SK-N-SH (cell line): ENCODE data around the gene OR2V1. TPM values are rescaled to one million over a fixed set of nuclear protein-coding genes. Genes with fewer than 3 reads are reported as not detected.

Experiments
- CTCF ChIA-PET: fragments of 300-600, 350-600 bp; formaldehyde crosslinking; extraction: SDS; loops from one replicate; lab custom pipeline; 2021; lab: Yijun Ruan, JAX
- POLR2A ChIA-PET: fragments of 350-600 bp; sonication (Branson Sonifier 250); formaldehyde crosslinking; extraction: SDS; loops from one replicate; lab custom pipeline; 2020; ENCODE audit warnings: antibody characterized with exemption, inconsistent platforms; lab: Yijun Ruan, JAX
- DNase-seq: peaks from one replicate; pipeline ENCODE4 v3.0.0; 2012
- H2AFZ ChIP-seq: fragments of 200-600 bp; sonication (generic); 2 replicates; pipeline ENCODE4 v1.8.1; 2016; ENCODE audit warnings: antibody characterized with exemption, mild to moderate bottlenecking, low read depth
- H3F3A ChIP-seq: fragments of 200-600 bp; sonication (generic); replicated peaks from 2 replicates; pipeline ENCODE3; 2016; ENCODE audit warnings: antibody characterized with exemption, mild to moderate bottlenecking; ENCODE audit not compliant: insufficient read depth
- H3K27ac ChIP-seq, 2 experiments: fragments of 200-500 bp in 1 of 2; fragments of 200-600 bp in 1 of 2; sonication (Bioruptor generic) in 1 of 2; sonication (generic), shearing (Covaris generic) in 1 of 2; 2 replicates each; pipeline versions ENCODE4 v1.5.1 to v1.6.1; 2014 to 2016; ENCODE audit warnings: low read depth in 2 of 2, inconsistent platforms in 1 of 2, low read length in 1 of 2, mild to moderate bottlenecking in 1 of 2, mixed read lengths in 1 of 2
- H3K27me3 ChIP-seq: fragments of 200-600 bp; sonication (generic), shearing (Covaris generic); 2 replicates; pipeline ENCODE4 v1.6.1; 2016; ENCODE audit warnings: mixed run types; ENCODE audit not compliant: insufficient read depth
- H3K36me3 ChIP-seq, 2 experiments: fragments of 200-500 bp in 1 of 2; fragments of 200-600 bp in 1 of 2; sonication (Bioruptor generic) in 1 of 2; sonication (generic) in 1 of 2; replicated peaks in 1 of 2; 2 replicates each; pipeline versions ENCODE3 to v1.5.1; 2014 to 2016; ENCODE audit warnings: low read length in 1 of 2, mild to moderate bottlenecking in 1 of 2; ENCODE audit not compliant: insufficient read depth in 2 of 2, control insufficient read depth in 1 of 2
- H3K4me1 ChIP-seq, 2 experiments: fragments of 200-500 bp in 1 of 2; fragments of 200-600 bp in 1 of 2; sonication (Bioruptor generic) in 1 of 2; sonication (generic), shearing (Covaris generic) in 1 of 2; 2 replicates each; pipeline versions ENCODE4 v1.5.1 to v1.6.1; 2014 to 2016; ENCODE audit warnings: low read depth in 1 of 2, low read length in 1 of 2, mixed run types in 1 of 2; ENCODE audit not compliant: insufficient read depth in 2 of 2, control insufficient read depth in 1 of 2
- H3K4me2 ChIP-seq: fragments of 200-600 bp; sonication (generic), shearing (Covaris generic); 2 replicates; pipeline ENCODE4 v1.6.1; 2017; ENCODE audit warnings: mixed run types
- H3K4me3 ChIP-seq, 2 experiments: fragments of 200-500 bp in 1 of 2; fragments of 200-600 bp in 1 of 2; sonication (Bioruptor generic) in 1 of 2; sonication (generic), shearing (Covaris generic) in 1 of 2; 2 replicates each; pipeline versions ENCODE4 v1.5.1 to v1.8.1; 2014 to 2016; ENCODE audit warnings: low read depth in 2 of 2, inconsistent platforms in 1 of 2, low read length in 1 of 2, mild to moderate bottlenecking in 1 of 2, mixed read lengths in 1 of 2, moderate library complexity in 1 of 2
- H3K79me2 ChIP-seq: fragments of 200-600 bp; sonication (generic); 2 replicates; pipeline ENCODE4 v1.8.1; 2017; ENCODE audit warnings: mild to moderate bottlenecking; ENCODE audit not compliant: insufficient read depth
- H3K9ac ChIP-seq: fragments of 200-600 bp; sonication (generic); 2 replicates; pipeline ENCODE4 v1.6.1; 2017; ENCODE audit warnings: mixed run types
- H3K9me2 ChIP-seq: fragments of 200-600 bp; sonication (generic); 2 replicates; pipeline ENCODE4 v1.6.1; 2017; ENCODE audit warnings: mixed run types
- H3K9me3 ChIP-seq: fragments of 200-600 bp; sonication (generic); 2 replicates; pipeline ENCODE4 v1.6.1; 2017; ENCODE audit warnings: mixed run types, mild to moderate bottlenecking, moderate library complexity
- H4K20me1 ChIP-seq: fragments of 200-600 bp; sonication (generic); 2 replicates; pipeline ENCODE4 v1.6.1; 2017; ENCODE audit warnings: mild to moderate bottlenecking, mixed run types; ENCODE audit not compliant: insufficient read depth
- FOSL2 ChIP-seq: IDR thresholded peaks from 2 replicates; pipeline ENCODE4 v1.4.0; 2012; ENCODE audit warnings: low read depth, mild to moderate bottlenecking, moderate library complexity, borderline replicate concordance
- GATA2 ChIP-seq: sonication (generic); formaldehyde crosslinking; IDR thresholded peaks from 2 replicates; pipeline ENCODE4 v1.5.0; 2020; ENCODE audit warnings: mild to moderate bottlenecking, missing genetic modification reagents
- POLR2AphosphoS5 ChIP-seq: IDR thresholded peaks from 2 replicates; pipeline ENCODE4 v1.6.1; 2012; ENCODE audit warnings: low read depth, low read length
- TCF12 ChIP-seq: IDR thresholded peaks from 2 replicates; pipeline ENCODE4 v1.4.0; 2012
- TEAD4 ChIP-seq: IDR thresholded peaks from 2 replicates; pipeline ENCODE4 v1.4.0; 2012; ENCODE audit warnings: mild to moderate bottlenecking, borderline replicate concordance; ENCODE audit not compliant: insufficient read depth
- WGBS: methylation state at CpG from one replicate; pipeline ENCODE4 v1.1.6; 2017; ENCODE audit warnings: low lambda C conversion rate; 5-methylcytosine and 5-hydroxymethylcytosine counted together
- polyA plus RNA-seq, 3 experiments: library from polyadenylated mRNA; depleted of rRNA; stranded (reverse); fragments of >200 nt; gene quantifications; 2 replicates each; pipeline ENCODE4 v1.2.3, GENCODE V29; 2012
- TF ChIP-seq, protein P1 (sequence below): IDR thresholded peaks from 2 replicates; pipeline ENCODE4 v1.4.0; 2012; ENCODE audit warnings: low read depth, borderline replicate concordance
- TF ChIP-seq, protein P2 (sequence below): fragments of 200-600 bp; sonication (generic); IDR thresholded peaks from 2 replicates; pipeline ENCODE4 v1.6.1; 2017; ENCODE audit warnings: antibody characterized with exemption, mild to moderate bottlenecking, moderate library complexity
- TF ChIP-seq, protein P3 (sequence below): IDR thresholded peaks from 2 replicates; pipeline ENCODE4; 2012
- TF ChIP-seq, protein P4 (sequence below): fragments of 150-350 bp; IDR thresholded peaks from 2 replicates; pipeline ENCODE4 v1.6.1; 2017; ENCODE audit warnings: antibody characterized with exemption, low read length, low read depth, borderline replicate concordance

OR2V1 gene
- polyA plus RNA-seq, 1 of the 3 experiments (the other 2 are of a cell fraction) = not detected

DNA sequence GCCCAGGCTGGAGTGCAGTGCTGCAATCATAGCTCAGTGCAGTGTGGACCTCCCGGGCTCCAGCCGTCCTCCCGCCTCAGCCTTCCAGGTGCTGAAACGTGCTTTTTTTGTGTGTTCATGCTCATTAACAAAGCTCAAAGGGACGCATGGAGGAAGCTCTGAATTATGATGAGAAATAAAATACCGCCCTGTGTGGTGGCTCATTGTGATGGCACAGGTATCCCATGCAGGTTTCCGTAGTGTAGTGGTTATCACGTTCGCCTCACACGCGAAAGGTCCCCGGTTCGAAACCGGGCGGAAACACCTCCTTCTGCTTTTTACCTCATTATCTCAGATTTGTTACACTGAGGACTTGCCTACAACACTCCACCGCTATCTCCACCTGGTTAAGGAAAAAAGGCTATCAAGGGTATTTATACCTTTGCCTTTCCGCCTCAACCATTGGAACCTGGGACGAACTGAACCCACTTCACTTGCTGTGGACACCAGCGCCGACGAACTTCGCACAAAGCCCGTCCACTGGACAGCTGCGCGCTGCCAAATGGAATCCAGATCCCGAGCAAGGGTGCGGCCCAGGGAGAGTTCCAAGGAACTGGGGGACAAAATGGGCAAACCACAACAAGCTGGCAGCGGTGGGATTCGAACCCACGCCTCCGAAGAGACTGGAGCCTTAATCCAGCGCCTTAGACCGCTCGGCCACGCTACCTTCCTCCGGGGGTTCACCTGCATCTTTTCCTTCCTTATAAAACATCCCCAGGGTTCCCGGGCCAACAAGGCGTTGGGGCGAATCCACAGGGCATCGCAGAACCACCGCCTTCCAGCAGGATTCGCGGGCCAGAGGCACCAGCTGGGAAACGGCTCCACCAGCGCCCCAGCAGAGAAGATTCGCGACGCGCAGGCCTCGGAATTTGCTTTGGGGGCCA, 42.7 kb upstream of the OR2V1 start:
- H4K20me1 ChIP-seq = no peaks in the 10 kb centered on the region
- H3K9ac ChIP-seq = no peak overlapping the region
- no peaks in the 10 kb centered on the region for H3K36me3 ChIP-seq
- H3K79me2 ChIP-seq = no peaks in the 10 kb centered on the region
- no peaks in the 10 kb centered on the region; a peak in 1 of 4 replicates for H3K4me1 ChIP-seq
- H2AFZ ChIP-seq = peak overlapping the region; percentile 73
- peak overlapping the region; percentile 39 to 44 for H3K4me3 ChIP-seq
- peak; percentile 59 for DNase-seq
- TF ChIP-seq, protein P1, sequence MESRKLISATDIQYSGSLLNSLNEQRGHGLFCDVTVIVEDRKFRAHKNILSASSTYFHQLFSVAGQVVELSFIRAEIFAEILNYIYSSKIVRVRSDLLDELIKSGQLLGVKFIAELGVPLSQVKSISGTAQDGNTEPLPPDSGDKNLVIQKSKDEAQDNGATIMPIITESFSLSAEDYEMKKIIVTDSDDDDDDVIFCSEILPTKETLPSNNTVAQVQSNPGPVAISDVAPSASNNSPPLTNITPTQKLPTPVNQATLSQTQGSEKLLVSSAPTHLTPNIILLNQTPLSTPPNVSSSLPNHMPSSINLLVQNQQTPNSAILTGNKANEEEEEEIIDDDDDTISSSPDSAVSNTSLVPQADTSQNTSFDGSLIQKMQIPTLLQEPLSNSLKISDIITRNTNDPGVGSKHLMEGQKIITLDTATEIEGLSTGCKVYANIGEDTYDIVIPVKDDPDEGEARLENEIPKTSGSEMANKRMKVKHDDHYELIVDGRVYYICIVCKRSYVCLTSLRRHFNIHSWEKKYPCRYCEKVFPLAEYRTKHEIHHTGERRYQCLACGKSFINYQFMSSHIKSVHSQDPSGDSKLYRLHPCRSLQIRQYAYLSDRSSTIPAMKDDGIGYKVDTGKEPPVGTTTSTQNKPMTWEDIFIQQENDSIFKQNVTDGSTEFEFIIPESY = 0 out of 2 replicates have a peak, but pooled peaks have one; percentile 1
- TF ChIP-seq FOSL2 (peak; percentile 14; the same call in 1 of the 2 replicates), TCF12 (peak; percentile 29; the same call in 1 of the 2 replicates), TEAD4 (peak; percentile 61; the same call in 1 of the 2 replicates), GATA2 (CRISPR knock-in tag) (no peak), POLR2AphosphoS5 (no peak)
- TF ChIP-seq, protein P2, sequence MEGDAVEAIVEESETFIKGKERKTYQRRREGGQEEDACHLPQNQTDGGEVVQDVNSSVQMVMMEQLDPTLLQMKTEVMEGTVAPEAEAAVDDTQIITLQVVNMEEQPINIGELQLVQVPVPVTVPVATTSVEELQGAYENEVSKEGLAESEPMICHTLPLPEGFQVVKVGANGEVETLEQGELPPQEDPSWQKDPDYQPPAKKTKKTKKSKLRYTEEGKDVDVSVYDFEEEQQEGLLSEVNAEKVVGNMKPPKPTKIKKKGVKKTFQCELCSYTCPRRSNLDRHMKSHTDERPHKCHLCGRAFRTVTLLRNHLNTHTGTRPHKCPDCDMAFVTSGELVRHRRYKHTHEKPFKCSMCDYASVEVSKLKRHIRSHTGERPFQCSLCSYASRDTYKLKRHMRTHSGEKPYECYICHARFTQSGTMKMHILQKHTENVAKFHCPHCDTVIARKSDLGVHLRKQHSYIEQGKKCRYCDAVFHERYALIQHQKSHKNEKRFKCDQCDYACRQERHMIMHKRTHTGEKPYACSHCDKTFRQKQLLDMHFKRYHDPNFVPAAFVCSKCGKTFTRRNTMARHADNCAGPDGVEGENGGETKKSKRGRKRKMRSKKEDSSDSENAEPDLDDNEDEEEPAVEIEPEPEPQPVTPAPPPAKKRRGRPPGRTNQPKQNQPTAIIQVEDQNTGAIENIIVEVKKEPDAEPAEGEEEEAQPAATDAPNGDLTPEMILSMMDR = no peak
- TF ChIP-seq, protein P3, sequence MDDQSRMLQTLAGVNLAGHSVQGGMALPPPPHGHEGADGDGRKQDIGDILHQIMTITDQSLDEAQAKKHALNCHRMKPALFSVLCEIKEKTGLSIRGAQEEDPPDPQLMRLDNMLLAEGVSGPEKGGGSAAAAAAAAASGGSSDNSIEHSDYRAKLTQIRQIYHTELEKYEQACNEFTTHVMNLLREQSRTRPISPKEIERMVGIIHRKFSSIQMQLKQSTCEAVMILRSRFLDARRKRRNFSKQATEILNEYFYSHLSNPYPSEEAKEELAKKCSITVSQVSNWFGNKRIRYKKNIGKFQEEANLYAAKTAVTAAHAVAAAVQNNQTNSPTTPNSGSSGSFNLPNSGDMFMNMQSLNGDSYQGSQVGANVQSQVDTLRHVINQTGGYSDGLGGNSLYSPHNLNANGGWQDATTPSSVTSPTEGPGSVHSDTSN = no peak
- TF ChIP-seq, protein P4, sequence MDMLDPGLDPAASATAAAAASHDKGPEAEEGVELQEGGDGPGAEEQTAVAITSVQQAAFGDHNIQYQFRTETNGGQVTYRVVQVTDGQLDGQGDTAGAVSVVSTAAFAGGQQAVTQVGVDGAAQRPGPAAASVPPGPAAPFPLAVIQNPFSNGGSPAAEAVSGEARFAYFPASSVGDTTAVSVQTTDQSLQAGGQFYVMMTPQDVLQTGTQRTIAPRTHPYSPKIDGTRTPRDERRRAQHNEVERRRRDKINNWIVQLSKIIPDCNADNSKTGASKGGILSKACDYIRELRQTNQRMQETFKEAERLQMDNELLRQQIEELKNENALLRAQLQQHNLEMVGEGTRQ = no peak
- H3K9me3 ChIP-seq = no peaks in the 10 kb centered on the region
- H3K9me2 ChIP-seq = no peaks in the 10 kb centered on the region
- H3K4me2 ChIP-seq = peak overlapping the region; percentile 44
- H3K27ac ChIP-seq = no peak overlapping the region
- H3K27me3 ChIP-seq = no peaks in the 10 kb centered on the region
- H3F3A ChIP-seq = no peaks in the 10 kb centered on the region
- POLR2A ChIA-PET = interaction anchor here (1.0 to 1.8 kb wide), 3 partner anchors 11 to 50 kb away, joined by 3 to 4 read pairs (median 3); partner anchors contain the start of gene TRIM41
- CTCF ChIA-PET = interaction anchor here (0.9 to 3.3 kb wide), 10 partner anchors 9 to 389 kb away, joined by 3 to 25 read pairs (median 5); no protein-coding TSS in a partner anchor
- WGBS = 7% methylated on average over 49 of the region's 50 CpGs
